ENCODE measurements around the gene FZD10. TPM values are rescaled to one million over a fixed set of nuclear protein-coding genes. Genes with fewer than 3 reads are reported as not detected.

The FZD10 gene
- total RNA-seq, 1 donor from 2014 or later: not detected

DNA sequence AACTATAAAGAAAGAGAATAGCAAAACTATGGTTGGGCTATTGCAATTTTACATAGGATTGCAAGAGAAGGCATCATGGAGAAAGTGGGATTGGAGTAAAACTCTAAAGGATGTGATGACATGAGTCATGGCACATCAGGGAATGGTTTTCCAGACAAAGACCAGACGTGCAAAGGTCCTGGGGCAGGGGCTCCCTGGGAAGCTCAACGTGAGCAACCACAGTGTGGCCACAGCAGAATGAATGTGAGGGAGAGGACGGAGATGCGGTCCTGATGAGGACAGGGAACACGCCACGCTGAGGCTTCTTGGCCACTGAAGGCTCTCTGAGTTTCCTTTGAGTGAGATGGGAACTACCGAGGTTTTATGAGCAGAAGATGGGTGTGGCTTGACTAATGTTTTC is 38.2 kb downstream of the FZD10 start:
- no peaks in the 10 kb centered on the region for H3K9me3 Mint-ChIP-seq
- no peak for ATAC-seq (ENCODE audit: low read depth)
- H3K4me1 Mint-ChIP-seq: no peaks in the 10 kb centered on the region
- TF ChIP-seq, protein P1, sequence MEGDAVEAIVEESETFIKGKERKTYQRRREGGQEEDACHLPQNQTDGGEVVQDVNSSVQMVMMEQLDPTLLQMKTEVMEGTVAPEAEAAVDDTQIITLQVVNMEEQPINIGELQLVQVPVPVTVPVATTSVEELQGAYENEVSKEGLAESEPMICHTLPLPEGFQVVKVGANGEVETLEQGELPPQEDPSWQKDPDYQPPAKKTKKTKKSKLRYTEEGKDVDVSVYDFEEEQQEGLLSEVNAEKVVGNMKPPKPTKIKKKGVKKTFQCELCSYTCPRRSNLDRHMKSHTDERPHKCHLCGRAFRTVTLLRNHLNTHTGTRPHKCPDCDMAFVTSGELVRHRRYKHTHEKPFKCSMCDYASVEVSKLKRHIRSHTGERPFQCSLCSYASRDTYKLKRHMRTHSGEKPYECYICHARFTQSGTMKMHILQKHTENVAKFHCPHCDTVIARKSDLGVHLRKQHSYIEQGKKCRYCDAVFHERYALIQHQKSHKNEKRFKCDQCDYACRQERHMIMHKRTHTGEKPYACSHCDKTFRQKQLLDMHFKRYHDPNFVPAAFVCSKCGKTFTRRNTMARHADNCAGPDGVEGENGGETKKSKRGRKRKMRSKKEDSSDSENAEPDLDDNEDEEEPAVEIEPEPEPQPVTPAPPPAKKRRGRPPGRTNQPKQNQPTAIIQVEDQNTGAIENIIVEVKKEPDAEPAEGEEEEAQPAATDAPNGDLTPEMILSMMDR (IDR thresholded peaks at IDR 0.05): no peak
- no peak overlapping the region for H3K27ac Mint-ChIP-seq
- ChIA-PET CTCF (no interaction called here), POLR2A (no interaction called here)
- H3K36me3 Mint-ChIP-seq (ENCODE audit: low read depth): no peaks in the 10 kb centered on the region
- no peak overlapping the region for H3K4me3 Mint-ChIP-seq
- intact Hi-C loops (cut with micrococcal nuclease): no loop called here
- peaks cover 2% of the 10 kb centered on the region for H3K27me3 Mint-ChIP-seq
- no peak for DNase-seq

DNA sequence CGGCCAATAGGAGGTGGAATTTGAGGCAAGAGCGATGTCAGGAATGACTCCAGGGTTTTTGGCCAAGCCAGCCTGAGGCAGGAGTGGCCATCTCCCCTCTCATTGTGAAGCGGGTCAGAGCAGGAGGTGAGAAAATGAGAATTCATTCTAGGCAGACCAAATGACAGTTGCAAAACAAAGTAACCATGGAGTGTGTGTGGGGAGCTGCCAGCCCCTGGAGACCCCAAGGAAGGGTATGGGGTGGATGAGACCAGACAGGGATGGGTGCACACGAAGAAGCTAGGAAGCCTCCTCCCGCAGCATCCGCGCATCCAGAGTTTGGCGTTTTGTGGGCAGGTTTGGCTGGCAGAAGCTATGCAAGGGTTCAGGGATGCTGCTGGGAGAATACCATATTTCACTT is 38.8 kb downstream of the FZD10 start:
- Mint-ChIP-seq H3K4me3 (no peak overlapping the region), H3K27me3 (peaks cover 2% of the 10 kb centered on the region), H3K27ac (no peak overlapping the region), H3K9me3 (no peaks in the 10 kb centered on the region), H3K4me1 (no peaks in the 10 kb centered on the region), H3K36me3 (ENCODE audit: low read depth) (no peaks in the 10 kb centered on the region)
- CTCF ChIA-PET: no interaction called here
- TF ChIP-seq, protein P1 (IDR thresholded peaks at IDR 0.05): no peak
- intact Hi-C loops (cut with micrococcal nuclease): no loop called here
- ATAC-seq (ENCODE audit: low read depth): no peak
- DNase-seq: no peak
- POLR2A ChIA-PET: no interaction called here

DNA sequence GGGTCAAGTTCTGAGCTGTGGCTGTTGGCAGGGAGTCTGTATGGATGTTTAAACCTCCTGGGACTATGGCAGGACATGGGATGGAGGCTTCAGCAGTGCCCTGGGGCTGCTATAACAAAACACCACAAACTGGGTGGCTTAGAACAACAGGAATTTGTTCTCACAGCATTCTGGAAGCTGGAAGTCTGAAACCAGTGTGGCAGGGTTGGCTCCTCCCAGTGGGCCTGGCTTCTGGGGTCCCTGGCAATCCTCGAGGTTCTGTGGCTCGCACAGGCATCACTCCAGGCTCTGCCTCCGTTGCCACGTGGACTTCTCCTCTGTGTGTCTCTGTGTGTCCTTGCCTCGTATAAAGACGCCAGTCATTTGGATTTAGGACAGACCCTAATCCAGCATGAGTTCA is 39.9 kb downstream of the FZD10 start:
- no peaks in the 10 kb centered on the region for H3K4me1 Mint-ChIP-seq
- H3K27ac Mint-ChIP-seq: no peak overlapping the region
- TF ChIP-seq, protein P1 (IDR thresholded peaks at IDR 0.05): no peak
- DNase-seq: no peak
- peaks cover 2% of the 10 kb centered on the region for H3K9me3 Mint-ChIP-seq
- no peaks in the 10 kb centered on the region for H3K36me3 Mint-ChIP-seq (ENCODE audit: low read depth)
- POLR2A ChIA-PET: no interaction called here
- CTCF ChIA-PET: no interaction called here
- H3K4me3 Mint-ChIP-seq: no peak overlapping the region
- peaks cover 2% of the 10 kb centered on the region for H3K27me3 Mint-ChIP-seq
- no peak for ATAC-seq (ENCODE audit: low read depth)
- intact Hi-C loops (cut with micrococcal nuclease): no loop called here

DNA sequence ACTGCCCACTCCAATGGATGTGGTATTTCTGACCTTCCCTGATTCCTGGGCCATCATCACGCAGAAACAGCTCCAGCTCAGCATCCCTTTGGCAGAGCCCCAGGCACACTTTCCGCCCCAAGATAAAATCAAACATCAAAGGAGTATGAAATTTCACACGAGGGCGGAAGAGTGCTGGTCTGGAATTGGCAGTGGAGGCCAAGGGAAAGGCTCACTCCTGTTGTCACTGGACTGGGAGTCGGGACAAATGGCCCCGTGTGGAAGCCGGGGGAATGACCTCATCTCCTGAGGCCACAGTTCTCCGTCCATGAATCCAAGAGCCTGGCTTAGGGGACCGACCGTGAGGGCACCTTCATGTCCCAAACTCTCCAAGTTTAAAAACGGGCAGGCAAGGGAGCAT is 40.9 kb downstream of the FZD10 start:
- TF ChIP-seq, protein P1 (IDR thresholded peaks at IDR 0.05): no peak
- Mint-ChIP-seq H3K4me3 (no peak overlapping the region), H3K9me3 (peaks cover 2% of the 10 kb centered on the region), H3K27me3 (peaks cover 2% of the 10 kb centered on the region), H3K36me3 (ENCODE audit: low read depth) (no peaks in the 10 kb centered on the region), H3K4me1 (no peaks in the 10 kb centered on the region), H3K27ac (no peak overlapping the region)
- ChIA-PET POLR2A (no interaction called here), CTCF (no interaction called here)
- intact Hi-C loops (cut with micrococcal nuclease): no loop called here
- ATAC-seq (ENCODE audit: low read depth): no peak
- DNase-seq: no peak

DNA sequence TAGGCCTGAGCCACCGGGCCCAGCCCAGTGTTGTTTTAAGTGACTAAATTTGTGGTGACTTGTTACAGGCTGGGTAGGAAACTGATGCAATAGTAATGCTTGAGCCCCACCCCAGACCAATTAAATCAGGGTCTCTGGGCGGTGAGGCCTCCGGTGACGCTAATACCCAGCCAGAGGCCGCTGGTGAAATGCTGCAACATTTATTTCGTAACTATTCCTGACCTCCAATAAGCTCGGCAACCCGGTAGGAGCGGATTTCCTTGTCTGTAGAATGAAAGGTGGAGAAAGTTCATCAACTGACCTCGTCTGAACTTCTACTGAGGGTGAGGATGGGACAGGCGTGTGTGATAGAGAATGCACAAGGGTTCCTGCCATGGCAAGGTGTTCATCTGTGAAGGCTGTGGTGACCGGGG is 42.3 kb downstream of the FZD10 start:
- peaks cover 2% of the 10 kb centered on the region for H3K27me3 Mint-ChIP-seq
- intact Hi-C loops (cut with micrococcal nuclease): no loop called here
- H3K9me3 Mint-ChIP-seq: peaks cover 2% of the 10 kb centered on the region
- H3K4me3 Mint-ChIP-seq: no peak overlapping the region
- TF ChIP-seq, protein P1 (IDR thresholded peaks at IDR 0.05): no peak
- ChIA-PET CTCF (no interaction called here), POLR2A (no interaction called here)
- no peak for DNase-seq
- no peak overlapping the region for H3K27ac Mint-ChIP-seq
- no peak for ATAC-seq (ENCODE audit: low read depth)
- H3K36me3 Mint-ChIP-seq (ENCODE audit: low read depth): no peaks in the 10 kb centered on the region
- no peaks in the 10 kb centered on the region for H3K4me1 Mint-ChIP-seq

Data from activated B cell treated with CpG ODN at 0.5 μM for 24 hours (primary cell).